ENCODE measurements around the gene AGAP1. TPM values are rescaled to one million over a fixed set of nuclear protein-coding genes. Genes with fewer than 3 reads are reported as not detected.

Gene AGAP1
- total RNA-seq, 1 experiment from 2014 or later = 25.8 TPM

DNA sequence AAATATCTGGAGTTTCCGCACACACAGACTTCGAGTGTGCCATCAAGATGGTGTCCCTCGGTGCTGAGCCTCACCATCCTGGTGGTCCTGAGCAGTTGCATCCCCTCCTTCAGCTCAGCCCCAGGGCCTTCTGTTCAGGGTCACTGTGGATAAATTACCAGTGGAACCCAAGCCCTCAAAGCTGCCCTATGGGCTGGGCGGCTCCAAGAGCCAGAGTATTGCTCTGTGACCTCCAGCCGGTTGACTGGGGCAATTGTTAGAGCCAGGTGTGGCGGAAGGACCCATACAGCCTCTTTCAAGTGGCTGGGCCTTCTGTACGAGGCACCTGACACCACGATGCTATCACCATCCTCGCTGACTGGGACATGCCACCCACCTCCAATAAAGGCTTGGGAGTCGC is 458.9 kb downstream of the AGAP1 start:
- Histone ChIP-seq H3K18ac (ENCODE audit: insufficient read length, low read depth, low read length) (no peak overlapping the region), H3K27me3 (ENCODE audit: insufficient read depth, low read length) (no peaks in the 10 kb centered on the region), H2BK5ac (ENCODE audit: insufficient read length, low read length) (no peak overlapping the region), H3K4me2 (ENCODE audit: insufficient read depth, insufficient read length, low read length) (no peak overlapping the region), H2BK12ac (ENCODE audit: insufficient read length, low read depth, low read length) (no peak overlapping the region), H4K8ac (replicated peaks; ENCODE audit: insufficient read length, low read depth, low read length) (no peak overlapping the region), H3K23ac (ENCODE audit: insufficient read length, low read depth, low read length) (no peak overlapping the region), H3K79me1 (ENCODE audit: insufficient read depth, low read depth, low read length, poor library complexity, severe bottlenecking) (no peaks in the 10 kb centered on the region), H2BK20ac (ENCODE audit: low read depth, low read length, poor library complexity, severe bottlenecking) (no peak overlapping the region), H3K27ac (ENCODE audit: insufficient read length, low read depth, low read length) (no peak overlapping the region), H2AK5ac (ENCODE audit: insufficient read length, low read length) (no peak overlapping the region), H3K4ac (ENCODE audit: low read depth, low read length) (no peak overlapping the region), H3K23me2 (ENCODE audit: insufficient read length, low read depth, low read length, poor library complexity, severe bottlenecking) (peaks cover 3% of the 10 kb centered on the region), H3K56ac (ENCODE audit: insufficient read length, low read depth, low read length) (no peak overlapping the region), H3K14ac (ENCODE audit: insufficient read depth, low read length) (no peak overlapping the region), H2AFZ (ENCODE audit: low read length) (no peak overlapping the region), H2BK15ac (ENCODE audit: low read depth, low read length) (no peak overlapping the region), H2BK120ac (ENCODE audit: low read depth, low read length, poor library complexity, severe bottlenecking) (no peak overlapping the region), H3K79me2 (ENCODE audit: insufficient read depth, low read length) (no peaks in the 10 kb centered on the region), H3T11ph (ENCODE audit: low read length) (no peak overlapping the region), H3K4me1 (ENCODE audit: insufficient read depth, low read length) (peaks cover 7% of the 10 kb centered on the region; the same call in 1 of the 2 replicates), H3K9ac (ENCODE audit: extremely low read depth, insufficient read length, low read length) (no peak overlapping the region), H4K91ac (ENCODE audit: insufficient read length, low read depth, low read length) (no peak overlapping the region), H3K9me3 (ENCODE audit: control insufficient read depth, low read depth, low read length) (no peaks in the 10 kb centered on the region), H4K20me1 (ENCODE audit: control insufficient read depth, insufficient read depth, insufficient read length) (no peaks in the 10 kb centered on the region), H4K5ac (ENCODE audit: insufficient read length, low read depth, low read length) (no peak overlapping the region)
- TF ChIP-seq, protein P1, sequence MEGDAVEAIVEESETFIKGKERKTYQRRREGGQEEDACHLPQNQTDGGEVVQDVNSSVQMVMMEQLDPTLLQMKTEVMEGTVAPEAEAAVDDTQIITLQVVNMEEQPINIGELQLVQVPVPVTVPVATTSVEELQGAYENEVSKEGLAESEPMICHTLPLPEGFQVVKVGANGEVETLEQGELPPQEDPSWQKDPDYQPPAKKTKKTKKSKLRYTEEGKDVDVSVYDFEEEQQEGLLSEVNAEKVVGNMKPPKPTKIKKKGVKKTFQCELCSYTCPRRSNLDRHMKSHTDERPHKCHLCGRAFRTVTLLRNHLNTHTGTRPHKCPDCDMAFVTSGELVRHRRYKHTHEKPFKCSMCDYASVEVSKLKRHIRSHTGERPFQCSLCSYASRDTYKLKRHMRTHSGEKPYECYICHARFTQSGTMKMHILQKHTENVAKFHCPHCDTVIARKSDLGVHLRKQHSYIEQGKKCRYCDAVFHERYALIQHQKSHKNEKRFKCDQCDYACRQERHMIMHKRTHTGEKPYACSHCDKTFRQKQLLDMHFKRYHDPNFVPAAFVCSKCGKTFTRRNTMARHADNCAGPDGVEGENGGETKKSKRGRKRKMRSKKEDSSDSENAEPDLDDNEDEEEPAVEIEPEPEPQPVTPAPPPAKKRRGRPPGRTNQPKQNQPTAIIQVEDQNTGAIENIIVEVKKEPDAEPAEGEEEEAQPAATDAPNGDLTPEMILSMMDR (conservative IDR thresholded peaks at IDR 0.05) = no peak
- no CpG with 5 or more reads among the region's 10 CpGs for WGBS (ENCODE audit: extremely low coverage, insufficient read length, low lambda C conversion rate)
- DNase-seq = no peak
- Mint-ChIP-seq H3K27me3 (ENCODE audit: low read depth) (no peaks in the 10 kb centered on the region), H3K27ac (no peak overlapping the region), H3K9me3 (no peaks in the 10 kb centered on the region), H3K36me3 (ENCODE audit: insufficient read depth in 1 of 3, low read depth in 3 of 3) (no peaks in the 10 kb centered on the region), H3K4me1 (peaks cover 26 to 28% of the 10 kb centered on the region in 2 experiments), H3K4me3 (no peak overlapping the region)

All from H9 (cell line).